GM12878 (cell line): ENCODE results near the gene RAPH1. TPM values are rescaled to one million over a fixed set of nuclear protein-coding genes. Genes with fewer than 3 reads are reported as not detected.

ENCODE experiments used
- ATAC-seq: fragments of 200-7000 bp; cut with Tn5 transposase; 3 replicates; pipeline ENCODE4 v1.9.1; 2020; ENCODE audit warnings: mild to moderate bottlenecking, moderate library complexity
- BruUV-seq: library from RNA; stranded (reverse); fragments of 400-500 nt; replicated peaks from 2 replicates; lab custom pipeline; 2021; lab: Mats Ljungman, UMichigan
- CTCF ChIA-PET: fragments of 300-600 bp; sonication (Branson Sonifier 250); formaldehyde crosslinking; extraction: SDS; loops from one replicate; lab custom pipeline; 2021; ENCODE audit warnings: inconsistent platforms; lab: Yijun Ruan, JAX
- POLR2A ChIA-PET: fragments of 350-600 bp; formaldehyde crosslinking; extraction: SDS; loops from one replicate; lab custom pipeline; 2021; ENCODE audit warnings: inconsistent platforms; lab: Charles Lee
- RAD21 ChIA-PET: fragments of 300-600 bp; sonication (Branson Sonifier 250); formaldehyde crosslinking; loops from one replicate; lab custom pipeline; 2023; ENCODE audit warnings: antibody characterized with exemption; ENCODE audit not compliant: unreplicated experiment; lab: Charles Lee
- SMC1A ChIA-PET: fragments of 300-600 bp; sonication (Branson Sonifier 250); formaldehyde crosslinking; loops from one replicate; lab custom pipeline; 2023; ENCODE audit not compliant: unreplicated experiment, uncharacterized antibody; lab: Charles Lee
- DNase-seq: peaks from one replicate; pipeline ENCODE4 v3.0.0-alpha.2; 2011; ENCODE audit warnings: low read depth, low spot score
- FAIRE-seq: peaks from 3 replicates; lab custom pipeline; 2011; peaks lifted over from hg19 to GRCh38; lab: Jason Lieb, UNC
- H2AFZ ChIP-seq: 2 replicates; pipeline ENCODE4 v1.6.0; 2011; ENCODE audit warnings: low read depth, low read length, control low read depth; ENCODE audit not compliant: control insufficient read depth
- H3K27ac ChIP-seq: 2 replicates; pipeline ENCODE4 v1.5.1; 2011; ENCODE audit warnings: control low read depth; ENCODE audit not compliant: control insufficient read depth, insufficient read depth
- H3K27me3 ChIP-seq, 2 experiments: replicated peaks in 1 of 2; 2 replicates each; pipeline versions ENCODE4 v1.6.0 to v1.6.1; 2011; ENCODE audit warnings: low read length in 1 of 2; ENCODE audit not compliant: control insufficient read depth in 2 of 2, insufficient read depth in 2 of 2
- H3K36me3 ChIP-seq, 2 experiments: 2 replicates each; pipeline ENCODE4 v1.5.1; 2011; ENCODE audit warnings: low read length in 1 of 2; ENCODE audit not compliant: control insufficient read depth in 2 of 2, insufficient read depth in 2 of 2
- H3K4me1 ChIP-seq: 2 replicates; pipeline ENCODE4 v1.6.1; 2011; ENCODE audit warnings: mild to moderate bottlenecking, low read length, moderate library complexity, mixed read lengths; ENCODE audit not compliant: control insufficient read depth, insufficient read depth
- H3K4me2 ChIP-seq: 2 replicates; pipeline ENCODE4 v1.6.0; 2011; ENCODE audit warnings: control low read depth; ENCODE audit not compliant: control insufficient read depth, insufficient read depth
- H3K4me3 ChIP-seq: fragments of 200-600 bp; sonication (generic); 2 replicates; pipeline ENCODE4 v1.5.1; 2016
- H3K79me2 ChIP-seq: 2 replicates; pipeline ENCODE4 v1.6.0; 2011; ENCODE audit warnings: low read length; ENCODE audit not compliant: control insufficient read depth, insufficient read depth
- H3K9ac ChIP-seq: 2 replicates; pipeline ENCODE4 v1.8.0; 2011; ENCODE audit warnings: low read length, control low read depth, mixed read lengths; ENCODE audit not compliant: control insufficient read depth, insufficient read depth
- H3K9me3 ChIP-seq: replicated peaks from 3 replicates; pipeline ENCODE4 v1.5.1; 2011; ENCODE audit warnings: mild to moderate bottlenecking, low read length; ENCODE audit not compliant: control insufficient read depth, insufficient read depth
- H4K20me1 ChIP-seq: 2 replicates; pipeline ENCODE4 v1.6.0; 2011; ENCODE audit not compliant: control insufficient read depth, insufficient read depth
- BCLAF1 ChIP-seq: fragments of 450-650 bp; IDR thresholded peaks from 2 replicates; pipeline ENCODE4 v1.6.1; 2017; ENCODE audit warnings: antibody characterized with exemption, mild to moderate bottlenecking, moderate library complexity
- DPF2 ChIP-seq: fragments of 450-650 bp; IDR thresholded peaks from 2 replicates; pipeline ENCODE4 v1.6.1; 2017; ENCODE audit warnings: mild to moderate bottlenecking
- NFIC ChIP-seq: IDR thresholded peaks from 2 replicates; pipeline ENCODE4 v1.6.1; 2012; ENCODE audit warnings: low read depth, mild to moderate bottlenecking, inconsistent platforms, low read length, moderate library complexity
- NFYB ChIP-seq: IDR thresholded peaks from 2 replicates; pipeline ENCODE4 v1.6.1; 2011; ENCODE audit warnings: low read depth, mild to moderate bottlenecking, low read length, improper control_type of control experiment, moderate library complexity; ENCODE audit not compliant: insufficient read depth
- NR2F1 ChIP-seq: fragments of 450-650 bp; conservative IDR thresholded peaks from 2 replicates; pipeline ENCODE4 v1.6.1; 2017; ENCODE audit warnings: mild to moderate bottlenecking
- RAD51 ChIP-seq: fragments of 450-650 bp; IDR thresholded peaks from 2 replicates; pipeline ENCODE4 v1.6.1; 2016; ENCODE audit warnings: moderate library complexity, mild to moderate bottlenecking, inconsistent platforms
- SUZ12 ChIP-seq: fragments of 200-600 bp; sonication (generic); IDR thresholded peaks from one replicate; pipeline ENCODE4 v1.6.1; 2018; ENCODE audit warnings: antibody characterized with exemption, mild to moderate bottlenecking; ENCODE audit not compliant: unreplicated experiment
- TCF3 ChIP-seq: IDR thresholded peaks from 2 replicates; pipeline ENCODE4 v1.6.1; 2012; ENCODE audit warnings: low read depth, mild to moderate bottlenecking, low read length, borderline replicate concordance; ENCODE audit not compliant: insufficient read depth
- WGBS: methylation state at CpG from one replicate; pipeline ENCODE4 v1.1.6; 2016; ENCODE audit warnings: low lambda C conversion rate; ENCODE audit not compliant: insufficient replicate concordance, insufficient coverage; ENCODE audit errors: missing lambda C conversion rate; 5-methylcytosine and 5-hydroxymethylcytosine counted together
- in situ Hi-C: fragments of 300-500 bp; cut with MboI; formaldehyde crosslinking; loops from 9 replicates; pipeline ENCODE4 v1.14.3; 2018; ENCODE audit warnings: mixed read lengths
- intact Hi-C: fragments of 100-400 bp; cut with micrococcal nuclease; formaldehyde crosslinking; loops from one replicate; pipeline ENCODE4 v1.14.2; 2022; ENCODE audit not compliant: unreplicated experiment
- polyA plus RNA-seq, 11 experiments: library from polyadenylated mRNA; depleted of rRNA in 4 of 11; unstranded in 6 of 11; stranded (reverse) in 5 of 11; fragments of >200 nt; fragmentation: Nextera tagmentation in 4 of 11; fragmentation: Illumina TruSeq in 1 of 11; extraction: Ambion mirVana in 4 of 11; extraction: Trizol in 1 of 11; gene quantifications; 1 replicate in 1 of 11; 2 replicates in 10 of 11; pipeline versions ENCODE4 v1.2.1 to v1.2.3, GENCODE V29; 2011 to 2016; ENCODE audit warnings: inconsistent platforms in 2 of 11, missing spikeins in 2 of 11, low read depth in 1 of 11
- total RNA-seq, 4 experiments: library from RNA; depleted of rRNA in 3 of 4; stranded (reverse); fragments of >200 nt in 3 of 4; fragmentation: Illumina TruSeq in 1 of 4; extraction: Trizol in 1 of 4; gene quantifications; 2 replicates each; pipeline versions ENCODE4 v1.2.1 to v1.2.3, GENCODE V29; 2013 to 2021

Gene RAPH1
- total and polyA plus RNA-seq, 10 of the 15 experiments (the other 5 are each of a cell fraction or from before 2014, with no cell fraction given): 0.09 to 0.90 (median 0.21) TPM; not detected in 7

GRCh38 chr2:203470371-203470770, 64.7 kb downstream of the RAPH1 start:
- no peaks in the 10 kb centered on the region for H3K4me1 ChIP-seq
- peaks cover 0 to 4% of the 10 kb centered on the region in 2 experiments; a peak in 1 of 4 replicates for H3K27me3 ChIP-seq
- TF ChIP-seq BCLAF1 (no peak), TCF3 (no peak), SUZ12 (no peak), NR2F1 (no peak), RAD51 (no peak), DPF2 (no peak), NFYB (no peak), NFIC (no peak)
- TF ChIP-seq, all 136 proteins: peak for 0
- H3K79me2 ChIP-seq: no peaks in the 10 kb centered on the region
- in situ Hi-C loops (no loop called here), intact Hi-C loops (no loop called here)
- H2AFZ ChIP-seq: no peak overlapping the region
- ATAC-seq: no peak
- ChIA-PET SMC1A (no interaction called here), POLR2A (no interaction called here), CTCF (interaction anchor here (0.7 kb wide), 1 partner anchor 345 kb away, joined by 3 read pairs; no protein-coding TSS in a partner anchor), RAD21 (no interaction called here)
- 53% methylated on average over 4 of the region's 4 CpGs for WGBS
- no peaks in the 10 kb centered on the region for H3K36me3 ChIP-seq
- no peaks in the 10 kb centered on the region for H4K20me1 ChIP-seq
- H3K4me2 ChIP-seq: no peak overlapping the region
- DNase-seq: no peak
- no peak overlapping the region for H3K27ac ChIP-seq
- BruUV-seq: no TSS peak
- H3K9me3 ChIP-seq: no peaks in the 10 kb centered on the region
- H3K4me3 ChIP-seq: no peak overlapping the region
- H3K9ac ChIP-seq: no peak overlapping the region
- no peak for FAIRE-seq
